Epithelial cell of proximal tubule (primary cell): Measurements from ENCODE around the gene NET1. TPM values are rescaled to one million over a fixed set of nuclear protein-coding genes. Genes with fewer than 3 reads are reported as not detected.

Experiments
- DNase-seq: peaks from one replicate; pipeline ENCODE4 v3.0.0-alpha.2; 2011; ENCODE audit warnings: low read depth
- H3K4me3 ChIP-seq: 2 replicates; pipeline ENCODE4 v1.5.1; 2011; ENCODE audit warnings: low read depth, mild to moderate bottlenecking, low read length
- CTCF ChIP-seq: conservative IDR thresholded peaks from 2 replicates; pipeline ENCODE4 v1.5.1; 2012; ENCODE audit warnings: low read depth, mild to moderate bottlenecking, low read length
- total RNA-seq: library from RNA; depleted of rRNA; stranded (reverse); fragments of >200 nt; gene quantifications from 2 replicates; pipeline ENCODE4 v1.2.3, GENCODE V29; 2015

The NET1 gene
- total RNA-seq, 1 donor from 2014 or later: 122 TPM

GRCh38 chr10:5447611-5448071, 35.3 kb downstream of the NET1 start:
- H3K4me3 ChIP-seq: peak overlapping the region; percentile 69
- TF ChIP-seq CTCF: no peak
- DNase-seq: no peak

GRCh38 chr10:5448333-5449001, 36.1 kb downstream of the NET1 start:
- H3K4me3 ChIP-seq: peak overlapping the region; percentile 69
- no peak for DNase-seq
- TF ChIP-seq CTCF: no peak

- DNase-seq: no peak
- peak overlapping the region; percentile 69 for H3K4me3 ChIP-seq
- TF ChIP-seq CTCF: no peak
These were observed 36.9 kb downstream of the NET1 start for GRCh38 chr10:5449227-5449626.

GRCh38 chr10:5449823-5450222, 37.5 kb downstream of the NET1 start:
- peak; percentile 31 for TF ChIP-seq CTCF
- DNase-seq: no peak
- no peak overlapping the region for H3K4me3 ChIP-seq

- no peak for DNase-seq
- no peak overlapping the region for H3K4me3 ChIP-seq
- no peak for TF ChIP-seq CTCF
These were observed 38.4 kb downstream of the NET1 start for GRCh38 chr10:5450605-5451384.

GRCh38 chr10:5453749-5454489, 41.6 kb downstream of the NET1 start:
- H3K4me3 ChIP-seq: no peak overlapping the region
- TF ChIP-seq CTCF: no peak
- no peak for DNase-seq
